IMR-90 (cell line): ENCODE measurements around the gene CDKAL1. TPM values are rescaled to one million over a fixed set of nuclear protein-coding genes. Genes with fewer than 3 reads are reported as not detected.

Source experiments
- ATAC-seq: fragments of 200-7000 bp; cut with Tn5 transposase; 2 replicates; pipeline ENCODE4 v1.9.1; 2020; ENCODE audit warnings: low read depth, mild to moderate bottlenecking, moderate library complexity
- BruUV-seq: library from RNA; stranded (reverse); fragments of 400-500 nt; replicated peaks from 2 replicates; lab custom pipeline; 2021; lab: Mats Ljungman, UMichigan
- CTCF ChIA-PET: fragments of 300-600 bp; formaldehyde crosslinking; extraction: SDS; loops from one replicate; lab custom pipeline; 2021; ENCODE audit warnings: antibody characterized with exemption; lab: Yijun Ruan, JAX
- POLR2A ChIA-PET: fragments of 300-600 bp; sonication (Branson Sonifier 250); formaldehyde crosslinking; loops from one replicate; lab custom pipeline; 2022; ENCODE audit warnings: antibody characterized with exemption; ENCODE audit not compliant: unreplicated experiment; lab: Charles Lee
- DNase-seq: peaks from one replicate; pipeline ENCODE4 v3.0.0; 2013
- H2AFZ ChIP-seq: replicated peaks from 2 replicates; pipeline ENCODE3; 2013; ENCODE audit warnings: low read length, mild to moderate bottlenecking; ENCODE audit not compliant: poor library complexity
- H2AK5ac ChIP-seq: 2 replicates; pipeline ENCODE4 v1.6.1; 2013; ENCODE audit warnings: low read depth, low read length, inconsistent platforms
- H2AK9ac ChIP-seq: replicated peaks from 2 replicates; pipeline ENCODE3; 2013; ENCODE audit warnings: mild to moderate bottlenecking, low read depth, low read length, moderate library complexity; ENCODE audit not compliant: poor library complexity
- H2BK120ac ChIP-seq: 2 replicates; pipeline ENCODE4 v1.6.1; 2013; ENCODE audit warnings: low read depth, low read length, inconsistent platforms
- H2BK15ac ChIP-seq: 3 replicates; pipeline ENCODE4 v1.6.1; 2013; ENCODE audit warnings: low read depth, low read length, inconsistent platforms
- H2BK20ac ChIP-seq: 2 replicates; pipeline ENCODE4 v1.6.1; 2013; ENCODE audit warnings: low read depth, mild to moderate bottlenecking, inconsistent platforms, low read length, moderate library complexity
- H2BK5ac ChIP-seq: 2 replicates; pipeline ENCODE4 v1.6.1; 2013; ENCODE audit warnings: mild to moderate bottlenecking, low read depth, low read length, inconsistent platforms; ENCODE audit not compliant: poor library complexity, severe bottlenecking
- H3K14ac ChIP-seq: replicated peaks from 2 replicates; pipeline ENCODE4 v1.6.1; 2013; ENCODE audit warnings: low read depth, low read length, inconsistent platforms
- H3K18ac ChIP-seq: 2 replicates; pipeline ENCODE4 v1.6.1; 2013; ENCODE audit warnings: low read depth, low read length, control low read depth
- H3K23ac ChIP-seq: 2 replicates; pipeline ENCODE4 v1.6.1; 2013; ENCODE audit warnings: low read depth, low read length, inconsistent platforms
- H3K27ac ChIP-seq: 2 replicates; pipeline ENCODE4 v1.5.1; 2013; ENCODE audit warnings: mild to moderate bottlenecking, control low read depth, low read length; ENCODE audit not compliant: insufficient read depth
- H3K27me3 ChIP-seq: 2 replicates; pipeline ENCODE4 v1.6.1; 2013; ENCODE audit warnings: low read length; ENCODE audit not compliant: control insufficient read depth, insufficient read depth
- H3K36me3 ChIP-seq: 2 replicates; pipeline ENCODE4 v1.6.1; 2013; ENCODE audit warnings: low read length, mixed read lengths; ENCODE audit not compliant: control insufficient read depth, insufficient read depth
- H3K4ac ChIP-seq: 2 replicates; pipeline ENCODE4 v1.6.1; 2013; ENCODE audit warnings: low read depth, low read length, inconsistent platforms
- H3K4me1 ChIP-seq: 2 replicates; pipeline ENCODE4 v1.6.1; 2013; ENCODE audit warnings: low read length, mixed read lengths; ENCODE audit not compliant: control insufficient read depth, insufficient read depth
- H3K4me2 ChIP-seq: 2 replicates; pipeline ENCODE4 v1.6.1; 2013; ENCODE audit warnings: low read depth, mild to moderate bottlenecking, control low read depth, low read length, moderate library complexity
- H3K4me3 ChIP-seq: 2 replicates; pipeline ENCODE4 v1.5.1; 2013; ENCODE audit warnings: low read depth, mild to moderate bottlenecking, control low read depth, low read length, moderate library complexity; ENCODE audit not compliant: insufficient read depth
- H3K56ac ChIP-seq: 2 replicates; pipeline ENCODE4 v1.6.1; 2013; ENCODE audit warnings: low read length, inconsistent platforms; ENCODE audit not compliant: insufficient read depth; ENCODE audit errors: extremely low read depth
- H3K79me1 ChIP-seq, 2 experiments: 2 replicates each; pipeline ENCODE4 v1.6.1; 2013; ENCODE audit warnings: low read length in 2 of 2, inconsistent platforms in 1 of 2, low read depth in 1 of 2
- H3K9ac ChIP-seq: 2 replicates; pipeline ENCODE4 v1.6.1; 2013; ENCODE audit warnings: low read depth, low read length, control low read depth
- H3K9me1 ChIP-seq: 2 replicates; pipeline ENCODE4 v1.6.1; 2013; ENCODE audit warnings: low read length, inconsistent platforms; ENCODE audit not compliant: insufficient read depth
- H3K9me3 ChIP-seq: 2 replicates; pipeline ENCODE4 v1.6.1; 2013; ENCODE audit warnings: low read length; ENCODE audit not compliant: control insufficient read depth, insufficient read depth
- H4K20me1 ChIP-seq: 2 replicates; pipeline ENCODE4 v1.6.1; 2013; ENCODE audit warnings: low read length, inconsistent platforms; ENCODE audit not compliant: insufficient read depth
- H4K5ac ChIP-seq: 2 replicates; pipeline ENCODE4 v1.6.1; 2013; ENCODE audit warnings: mild to moderate bottlenecking, low read depth, low read length, control low read depth
- H4K8ac ChIP-seq, 2 experiments: 2 replicates each; pipeline ENCODE4 v1.6.1; 2013; ENCODE audit warnings: low read depth in 2 of 2, low read length in 2 of 2, control low read depth in 1 of 2, inconsistent platforms in 1 of 2
- H4K91ac ChIP-seq: 2 replicates; pipeline ENCODE4 v1.6.1; 2013; ENCODE audit warnings: low read depth, low read length, inconsistent platforms; ENCODE audit not compliant: insufficient read depth
- FOS ChIP-seq: fragments of 150-350 bp; IDR thresholded peaks from 2 replicates; pipeline ENCODE4 v1.6.1; 2016; ENCODE audit warnings: low read depth, low read length
- RCOR1 ChIP-seq: IDR thresholded peaks from 2 replicates; pipeline ENCODE4 v1.6.1; 2012; ENCODE audit warnings: mild to moderate bottlenecking, low read length, improper control_type of control experiment; ENCODE audit not compliant: insufficient replicate concordance
- WGBS, 2 experiments: methylation state at CpG; one replicate each; pipeline versions ENCODE4 v1.1.5 to v1.1.7; 2013; ENCODE audit warnings: missing lambda C conversion rate in 2 of 2; ENCODE audit not compliant: insufficient read length in 1 of 2; ENCODE audit errors: extremely low coverage in 2 of 2; 5-methylcytosine and 5-hydroxymethylcytosine counted together
- dilution Hi-C: fragments of 300-500 bp; cut with HindIII; formaldehyde crosslinking; loops from one replicate; pipeline ENCODE4 v1.14.3; 2018; ENCODE audit warnings: low sequenced_read_pairs; ENCODE audit not compliant: unreplicated experiment
- in situ Hi-C: fragments of 300-500 bp; cut with MboI; formaldehyde crosslinking; loops from 3 replicates; pipeline ENCODE4 v1.14.3; 2019; ENCODE audit warnings: low sequenced_read_pairs, inconsistent platforms, mixed read lengths
- intact Hi-C: fragments of 100-400 bp; cut with micrococcal nuclease; formaldehyde crosslinking; loops from 2 replicates; pipeline ENCODE4 v1.10.0; 2022
- polyA plus RNA-seq, 3 experiments: library from polyadenylated mRNA; depleted of rRNA; stranded (reverse); fragments of >200 nt; gene quantifications; 2 replicates each; pipeline ENCODE4 v1.2.3, GENCODE V29; 2012; ENCODE audit warnings: low replicate concordance in 1 of 3
- total RNA-seq: library from RNA; depleted of rRNA; stranded (reverse); fragments of >200 nt; gene quantifications from 2 replicates; pipeline ENCODE4 v1.2.3, GENCODE V29; 2012

The CDKAL1 gene
- total and polyA plus RNA-seq, 2 of the 4 experiments (the other 2 are of a cell fraction), result 3.7 to 13.1 TPM

DNA sequence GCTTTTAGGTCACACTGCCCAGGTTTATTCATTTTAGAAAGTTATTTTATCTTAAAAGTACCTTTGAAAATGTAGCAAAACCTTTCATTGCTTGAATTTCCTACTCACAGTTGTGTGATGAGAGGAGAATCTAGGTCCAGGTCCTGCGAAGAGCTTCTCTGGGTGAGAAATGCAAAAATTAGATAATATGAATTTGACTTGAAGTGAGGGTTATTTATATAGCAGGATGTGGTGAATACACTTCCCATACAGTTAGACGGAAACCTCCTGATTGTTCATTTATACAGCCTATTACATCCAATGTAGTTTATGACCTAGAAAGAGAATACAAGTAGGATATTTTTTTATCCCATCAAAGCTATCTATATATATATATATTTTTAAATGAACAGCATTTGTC, 30.5 kb downstream of the CDKAL1 start:
- Histone ChIP-seq H3K36me3 (no peaks in the 10 kb centered on the region), H3K56ac (no peak overlapping the region), H2BK20ac (no peak overlapping the region), H3K4ac (no peak overlapping the region; the same call in 1 of the 2 replicates), H3K27ac (no peak overlapping the region), H2AK5ac (0 out of 2 replicates have a peak overlapping the region, but pooled peaks have one; percentile 8), H2AK9ac (no peak overlapping the region), H3K79me1 (peaks cover 2 to 6% of the 10 kb centered on the region in 2 experiments; a peak in 2 of 4 replicates), H3K4me1 (no peaks in the 10 kb centered on the region; the same call in 1 of the 2 replicates), H3K23ac (no peak overlapping the region), H4K8ac (peak overlapping the region in 1 of 2 experiments; percentile 67; a peak in 1 of 4 replicates), H4K5ac (no peak overlapping the region), H3K9ac (no peak overlapping the region), H4K91ac (no peak overlapping the region), H3K18ac (no peak overlapping the region), H3K4me3 (no peak overlapping the region), H2BK5ac (peak overlapping the region; percentile 39), H4K20me1 (no peaks in the 10 kb centered on the region), H3K9me1 (no peaks in the 10 kb centered on the region), H3K27me3 (no peaks in the 10 kb centered on the region), H3K14ac (no peak overlapping the region), H2BK15ac (no peak overlapping the region), H2BK120ac (no peak overlapping the region), H3K4me2 (no peak overlapping the region), H3K9me3 (no peaks in the 10 kb centered on the region), H2AFZ (no peak overlapping the region)
- dilution Hi-C loops (no loop called here), in situ Hi-C loops (loop anchor here (5.0 to 25.0 kb wide), 2 partner anchors 1023 to 1573 kb away; no protein-coding TSS in a partner anchor), intact Hi-C loops (loop anchor here (1.0 to 10.0 kb wide), 4 partner anchors 310 to 1580 kb away; no protein-coding TSS in a partner anchor)
- WGBS, 2 experiments, result no CpG with 5 or more reads among the region's 2 CpGs
- BruUV-seq, result no TSS peak
- no peak for ATAC-seq
- peak; percentile 6 for DNase-seq
- TF ChIP-seq FOS (no peak), RCOR1 (no peak)
- POLR2A ChIA-PET, result interaction anchor here (1.1 kb wide), 1 partner anchor 1024 kb away, joined by 4 read pairs; no protein-coding TSS in a partner anchor
- CTCF ChIA-PET, result interaction anchor here (0.6 to 2.1 kb wide), 3 partner anchors 993 to 1168 kb away, joined by 3 to 8 read pairs (median 4); no protein-coding TSS in a partner anchor
